ENCODE measurements around the gene NABP1.

Gene NABP1

DNA sequence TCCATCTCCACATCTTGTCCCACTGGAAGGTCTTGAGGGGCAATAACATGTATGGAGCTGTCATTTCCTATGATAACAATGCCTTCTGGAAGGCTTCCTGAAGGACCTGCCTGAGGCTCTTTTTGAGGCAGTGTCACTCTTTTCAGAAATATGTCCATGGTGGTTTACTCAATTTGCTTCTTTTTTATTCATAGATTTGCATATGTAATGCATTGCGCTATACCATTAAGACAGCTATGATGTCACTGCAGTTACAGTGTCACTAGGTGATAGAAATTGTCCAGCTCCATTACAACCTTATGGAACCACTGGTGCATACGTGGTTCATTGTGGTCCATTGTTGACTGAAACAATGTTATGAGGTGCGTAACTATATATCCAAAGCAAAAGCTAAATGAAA is 19.9 kb downstream of the NABP1 start:
- H3K27me3 ChIP-seq = no peaks in the 10 kb centered on the region
- H3K9me3 ChIP-seq = no peaks in the 10 kb centered on the region
- H3K36me3 ChIP-seq = peaks cover 73% of the 10 kb centered on the region
- no peaks in the 10 kb centered on the region for H3K4me1 ChIP-seq (ENCODE audit: control insufficient read depth in 1 of 2, insufficient read depth in 1 of 2, low read depth in 1 of 2, low read length in 1 of 2)
- H3K4me3 ChIP-seq (ENCODE audit: low read depth in 1 of 2, low read length in 1 of 2) = no peak overlapping the region
- TF ChIP-seq, protein P1, sequence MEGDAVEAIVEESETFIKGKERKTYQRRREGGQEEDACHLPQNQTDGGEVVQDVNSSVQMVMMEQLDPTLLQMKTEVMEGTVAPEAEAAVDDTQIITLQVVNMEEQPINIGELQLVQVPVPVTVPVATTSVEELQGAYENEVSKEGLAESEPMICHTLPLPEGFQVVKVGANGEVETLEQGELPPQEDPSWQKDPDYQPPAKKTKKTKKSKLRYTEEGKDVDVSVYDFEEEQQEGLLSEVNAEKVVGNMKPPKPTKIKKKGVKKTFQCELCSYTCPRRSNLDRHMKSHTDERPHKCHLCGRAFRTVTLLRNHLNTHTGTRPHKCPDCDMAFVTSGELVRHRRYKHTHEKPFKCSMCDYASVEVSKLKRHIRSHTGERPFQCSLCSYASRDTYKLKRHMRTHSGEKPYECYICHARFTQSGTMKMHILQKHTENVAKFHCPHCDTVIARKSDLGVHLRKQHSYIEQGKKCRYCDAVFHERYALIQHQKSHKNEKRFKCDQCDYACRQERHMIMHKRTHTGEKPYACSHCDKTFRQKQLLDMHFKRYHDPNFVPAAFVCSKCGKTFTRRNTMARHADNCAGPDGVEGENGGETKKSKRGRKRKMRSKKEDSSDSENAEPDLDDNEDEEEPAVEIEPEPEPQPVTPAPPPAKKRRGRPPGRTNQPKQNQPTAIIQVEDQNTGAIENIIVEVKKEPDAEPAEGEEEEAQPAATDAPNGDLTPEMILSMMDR (IDR thresholded peaks at IDR 0.05) = no peak
- no peak overlapping the region for H3K27ac ChIP-seq

DNA sequence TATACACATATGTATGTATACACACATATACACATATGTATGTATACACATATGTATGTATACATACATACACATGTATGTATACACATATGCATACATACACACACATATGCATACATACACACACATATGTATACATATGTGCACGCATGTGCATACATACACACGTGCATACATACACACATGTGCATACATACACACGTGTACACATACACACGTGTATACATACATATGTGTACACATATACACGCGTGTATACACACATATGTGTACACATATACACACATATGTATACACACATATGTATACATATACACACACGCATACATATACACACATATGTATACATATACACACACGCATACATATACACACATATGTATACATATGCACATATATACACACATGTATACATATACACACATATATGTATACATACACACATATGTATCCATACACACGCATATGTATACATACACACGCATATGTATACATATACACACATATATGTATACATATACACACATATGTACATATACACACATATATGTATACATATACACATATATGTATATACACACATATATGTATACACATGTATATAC is 21.5 kb downstream of the NABP1 start:
- Histone ChIP-seq H3K9me3 (no peaks in the 10 kb centered on the region), H3K36me3 (peaks cover 69% of the 10 kb centered on the region), H3K4me3 (ENCODE audit: low read depth in 1 of 2, low read length in 1 of 2) (no peak overlapping the region), H3K27ac (no peak overlapping the region), H3K27me3 (no peaks in the 10 kb centered on the region), H3K4me1 (ENCODE audit: control insufficient read depth in 1 of 2, insufficient read depth in 1 of 2, low read depth in 1 of 2, low read length in 1 of 2) (no peaks in the 10 kb centered on the region)
- TF ChIP-seq, protein P1 (IDR thresholded peaks at IDR 0.05) = no peak

DNA sequence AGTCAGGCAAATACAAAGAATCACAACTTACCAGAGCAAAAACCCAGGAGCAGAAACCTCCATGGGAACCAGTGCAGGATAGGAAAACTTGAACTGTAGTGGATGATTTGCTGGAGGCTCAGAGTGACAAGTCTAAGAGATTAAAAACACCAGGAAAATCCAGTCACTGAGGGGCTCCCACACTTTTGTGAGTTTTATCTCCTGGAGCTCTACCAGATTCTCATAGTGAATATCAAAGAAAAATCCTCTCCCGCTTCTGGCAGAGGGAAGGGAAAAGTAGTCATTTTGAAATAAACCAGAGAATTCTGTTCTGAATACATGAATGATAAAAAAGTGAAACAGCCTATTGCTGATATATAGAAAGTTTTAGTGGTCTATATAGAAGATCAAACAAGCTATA is 23.1 kb downstream of the NABP1 start:
- Histone ChIP-seq H3K4me1 (ENCODE audit: control insufficient read depth in 1 of 2, insufficient read depth in 1 of 2, low read depth in 1 of 2, low read length in 1 of 2) (no peaks in the 10 kb centered on the region), H3K36me3 (peaks cover 70% of the 10 kb centered on the region), H3K27me3 (no peaks in the 10 kb centered on the region), H3K4me3 (ENCODE audit: low read depth in 1 of 2, low read length in 1 of 2) (no peak overlapping the region), H3K9me3 (no peaks in the 10 kb centered on the region), H3K27ac (no peak overlapping the region)
- TF ChIP-seq, protein P1 (IDR thresholded peaks at IDR 0.05) = no peak

DNA sequence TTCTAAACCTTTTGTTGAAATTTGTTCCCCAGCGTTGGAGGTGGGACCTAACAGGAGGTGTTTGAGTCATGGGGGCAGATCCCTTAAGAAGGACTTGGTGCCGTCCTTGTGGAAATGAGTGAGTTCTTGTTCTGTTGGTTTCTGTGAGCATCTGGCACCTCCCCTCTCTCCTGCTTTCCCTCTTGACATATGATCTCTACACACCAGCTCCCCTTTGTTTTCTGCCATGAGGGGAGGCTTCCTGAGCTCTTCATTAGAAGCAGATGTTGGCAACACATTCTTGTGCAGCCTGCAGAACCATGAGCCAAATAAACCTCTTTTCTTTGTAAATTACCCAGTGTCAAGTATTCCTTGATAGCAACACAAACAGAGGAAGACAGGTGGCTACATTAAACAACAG is 23.8 kb downstream of the NABP1 start:
- H3K9me3 ChIP-seq = no peaks in the 10 kb centered on the region

DNA sequence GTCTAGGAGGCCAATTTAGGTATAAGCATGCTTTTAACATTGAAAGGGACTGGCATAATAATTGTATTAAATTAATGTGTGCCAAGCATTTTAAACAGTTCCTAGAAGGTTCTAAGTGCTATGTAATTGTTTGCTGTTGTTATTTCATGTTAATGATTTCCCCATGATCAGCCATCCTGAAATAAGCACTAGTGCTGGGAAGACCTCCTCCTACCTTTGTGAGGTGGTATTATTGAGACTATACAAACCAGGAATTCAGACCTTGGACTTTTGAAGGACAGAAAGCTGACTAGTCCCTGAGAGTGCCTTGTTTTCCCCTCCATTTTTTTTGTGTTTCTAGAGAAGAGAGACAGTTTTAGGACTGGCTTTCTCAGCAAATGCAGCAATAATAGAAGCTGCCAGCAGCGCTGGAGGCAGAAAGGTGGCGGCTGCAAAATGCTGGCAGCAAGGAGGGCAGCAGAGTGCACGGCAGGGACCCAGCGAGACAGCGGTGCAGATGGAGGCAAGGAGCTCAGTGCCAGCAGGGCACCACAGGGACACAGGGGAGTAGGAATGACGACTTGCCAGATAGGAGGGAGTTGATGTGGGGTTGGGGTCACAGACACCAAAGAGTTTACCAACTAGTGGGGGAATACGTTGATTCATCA is 25.3 kb downstream of the NABP1 start:
- TF ChIP-seq, protein P1 (IDR thresholded peaks at IDR 0.05) = no peak
- no peak overlapping the region for H3K4me3 ChIP-seq (ENCODE audit: low read depth in 1 of 2, low read length in 1 of 2)

More for the DNA sequence above, 23.8 kb downstream of the NABP1 start:
- Histone ChIP-seq H3K27ac (no peak overlapping the region), H3K27me3 (no peaks in the 10 kb centered on the region), H3K4me3 (ENCODE audit: low read depth in 1 of 2, low read length in 1 of 2) (no peak overlapping the region), H3K4me1 (ENCODE audit: control insufficient read depth in 1 of 2, insufficient read depth in 1 of 2, low read depth in 1 of 2, low read length in 1 of 2) (no peaks in the 10 kb centered on the region), H3K36me3 (peaks cover 63% of the 10 kb centered on the region)
- TF ChIP-seq, protein P1 (IDR thresholded peaks at IDR 0.05) = no peak

More for the DNA sequence above, 25.3 kb downstream of the NABP1 start:
- Histone ChIP-seq H3K9me3 (no peaks in the 10 kb centered on the region), H3K4me1 (ENCODE audit: control insufficient read depth in 1 of 2, insufficient read depth in 1 of 2, low read depth in 1 of 2, low read length in 1 of 2) (no peaks in the 10 kb centered on the region), H3K27ac (no peak overlapping the region), H3K27me3 (no peaks in the 10 kb centered on the region), H3K36me3 (peaks cover 50% of the 10 kb centered on the region)

Measured in neutrophil (primary cell).